Choroid plexus epithelial cell (primary cell): ENCODE measurements around the gene NAGPA.
A peak's percentile ranks its signal among the peaks of the same experiment; 100 is the strongest.

Experiments
- DNase-seq: peaks from one replicate; pipeline ENCODE4 v3.0.0-alpha.2; 2010; ENCODE audit warnings: low read depth
- H3K4me3 ChIP-seq: 2 replicates; pipeline ENCODE4 v1.5.1; 2011; ENCODE audit warnings: low read depth, mild to moderate bottlenecking, control low read depth, low read length, moderate library complexity
- CTCF ChIP-seq: conservative IDR thresholded peaks from 2 replicates; pipeline ENCODE4 v1.5.1; 2011; ENCODE audit warnings: low read depth, mild to moderate bottlenecking, control low read depth, inconsistent platforms, low read length, moderate library complexity

Gene NAGPA

GRCh38 chr16:4984174-4984990 is 49.4 kb downstream of the NAGPA start:
- peak; percentile 8 for DNase-seq
- peak; percentile 7 for TF ChIP-seq CTCF
- no peak overlapping the region for H3K4me3 ChIP-seq

GRCh38 chr16:4982056-4982867 is 51.5 kb downstream of the NAGPA start:
- DNase-seq, result no peak
- H3K4me3 ChIP-seq, result no peak overlapping the region
- TF ChIP-seq CTCF, result no peak

- no peak for DNase-seq
- no peak for TF ChIP-seq CTCF
Measured at GRCh38 chr16:4981473-4981872, 52.3 kb downstream of the NAGPA start.

GRCh38 chr16:4980691-4981090 is 53.0 kb downstream of the NAGPA start:
- DNase-seq, result no peak
- no peak overlapping the region for H3K4me3 ChIP-seq
- no peak for TF ChIP-seq CTCF

More at GRCh38 chr16:4981473-4981872, 52.3 kb downstream of the NAGPA start:
- H3K4me3 ChIP-seq, result no peak overlapping the region

- no peak overlapping the region for H3K4me3 ChIP-seq
- DNase-seq, result no peak
- no peak for TF ChIP-seq CTCF
Measured at GRCh38 chr16:4979736-4980660, 53.7 kb downstream of the NAGPA start.

- no peak for DNase-seq
Measured at GRCh38 chr16:4979164-4979563, 54.6 kb downstream of the NAGPA start.

More at GRCh38 chr16:4979164-4979563, 54.6 kb downstream of the NAGPA start:
- H3K4me3 ChIP-seq, result no peak overlapping the region
- TF ChIP-seq CTCF, result no peak
